A172 (cell line): Measurements from ENCODE around the gene PYM1. TPM values are rescaled to one million over a fixed set of nuclear protein-coding genes. Genes with fewer than 3 reads are reported as not detected.

Source experiments
- total RNA-seq: library from RNA; depleted of rRNA; stranded (reverse); fragments of >200 nt; shearing (Covaris generic); gene quantifications from 2 replicates; pipeline ENCODE4 v1.2.3, GENCODE V29; 2014; rRNA removed

Gene PYM1
- total RNA-seq, 1 experiment from 2014 or later, result 37.0 TPM

Other genes starting within 250 kb of the PYM1 start
- 7.8 and 10.7 TPM in 2 replicates for gene ITGA7, start 220.0 kb downstream of the PYM1 start, total RNA-seq
- 96.1 and 135 TPM in 2 replicates for gene BLOC1S1, start 211.8 kb downstream of the PYM1 start, total RNA-seq
- gene RDH5, start 207.5 kb downstream of the PYM1 start, total RNA-seq, result 2.7 and 7.5 TPM in 2 replicates
- gene CD63, start 198.9 kb downstream of the PYM1 start, total RNA-seq, result 1,213 and 1,362 TPM in 2 replicates
- 2.6 and 7.0 TPM in 2 replicates for gene GDF11, start 184.8 kb downstream of the PYM1 start, total RNA-seq
- gene SARNP, start 110.2 kb downstream of the PYM1 start, total RNA-seq, result 227 and 308 TPM in 2 replicates
- 9.0 and 16.7 TPM in 2 replicates for gene ORMDL2, start 109.9 kb downstream of the PYM1 start, total RNA-seq
- gene DNAJC14, start 98.3 kb downstream of the PYM1 start, total RNA-seq, result 41.7 and 50.5 TPM in 2 replicates
- gene MMP19, start 85.0 kb downstream of the PYM1 start, total RNA-seq, result 4.2 and 5.2 TPM in 2 replicates
- 33.4 and 42.9 TPM in 2 replicates for gene DGKA, start 3.3 kb upstream of the PYM1 start, total RNA-seq
- gene PMEL, start 38.1 kb upstream of the PYM1 start, total RNA-seq, result 1.1 and 2.0 TPM in 2 replicates
- gene CDK2, start 38.9 kb upstream of the PYM1 start, total RNA-seq, result 91.6 and 100 TPM in 2 replicates
- gene RAB5B, start 46.2 kb upstream of the PYM1 start, total RNA-seq, result 47.8 and 50.1 TPM in 2 replicates
- gene SUOX, start 69.4 kb upstream of the PYM1 start, total RNA-seq, result 8.9 and 14.4 TPM in 2 replicates
- gene IKZF4, start 93.1 kb upstream of the PYM1 start, total RNA-seq, result 1.4 and 2.4 TPM in 2 replicates
- 358 and 1,165 TPM in 2 replicates for gene RPS26, start 114.0 kb upstream of the PYM1 start, total RNA-seq
- gene ERBB3, start 152.3 kb upstream of the PYM1 start, total RNA-seq, result 0.64 and 2.4 TPM in 2 replicates
- 246 and 349 TPM in 2 replicates for gene PA2G4, start 176.7 kb upstream of the PYM1 start, total RNA-seq
- 1,898 and 3,438 TPM in 2 replicates for gene RPL41, start 188.7 kb upstream of the PYM1 start, total RNA-seq
- 1.8 and 2.9 TPM in 2 replicates for gene ZC3H10, start 190.4 kb upstream of the PYM1 start, total RNA-seq
- 119 and 164 TPM in 2 replicates for gene ESYT1, start 200.4 kb upstream of the PYM1 start, total RNA-seq
- gene MYL6B, start 224.7 kb upstream of the PYM1 start, total RNA-seq, result 76.0 and 139 TPM in 2 replicates
- 2,063 and 2,222 TPM in 2 replicates for gene MYL6, start 230.5 kb upstream of the PYM1 start, total RNA-seq